CD14-positive monocyte (primary cell): ENCODE results near the gene CENPC. TPM values are rescaled to one million over a fixed set of nuclear protein-coding genes. Genes with fewer than 3 reads are reported as not detected.

Source experiments
- DNase-seq, 3 donors: peaks; one replicate each; pipeline ENCODE4 v3.0.0-alpha.2; 2011 to 2022
- H2AFZ ChIP-seq: 2 replicates; pipeline ENCODE4 v1.6.0; 2012; ENCODE audit warnings: mild to moderate bottlenecking, low read depth, low read length, inconsistent platforms; ENCODE audit not compliant: insufficient read depth, poor library complexity, severe bottlenecking
- H3K27ac ChIP-seq, 2 donors: 1 replicate in 1 of 2; 2 replicates in 1 of 2; pipeline ENCODE4 v1.5.1; 2012 to 2013; ENCODE audit warnings: low read length in 2 of 2, control low read depth in 1 of 2, inconsistent platforms in 1 of 2, low read depth in 1 of 2, mild to moderate bottlenecking in 1 of 2
- H3K27me3 ChIP-seq, 2 donors: one replicate each; pipeline versions ENCODE4 v1.6.0 to v1.6.1; 2011 to 2013; ENCODE audit warnings: low read length in 2 of 2; ENCODE audit not compliant: control insufficient read depth in 2 of 2, insufficient read depth in 2 of 2
- H3K36me3 ChIP-seq, 2 donors: replicated peaks in 1 of 2; 1 replicate in 1 of 2; 2 replicates in 1 of 2; pipeline versions ENCODE4 v1.5.1 to v1.6.1; 2012 to 2013; ENCODE audit warnings: low read length in 2 of 2, control low read depth in 1 of 2, inconsistent platforms in 1 of 2, mild to moderate bottlenecking in 1 of 2; ENCODE audit not compliant: insufficient read depth in 2 of 2, control insufficient read depth in 1 of 2
- H3K4me1 ChIP-seq, 2 donors: 1 replicate in 1 of 2; 2 replicates in 1 of 2; pipeline versions ENCODE4 v1.5.1 to v1.6.1; 2012 to 2013; ENCODE audit warnings: low read length in 2 of 2, control low read depth in 1 of 2, inconsistent platforms in 1 of 2, mild to moderate bottlenecking in 1 of 2, moderate library complexity in 1 of 2; ENCODE audit not compliant: insufficient read depth in 2 of 2, control insufficient read depth in 1 of 2
- H3K4me2 ChIP-seq: replicated peaks from 2 replicates; pipeline ENCODE3; 2012; ENCODE audit warnings: low read length, moderate library complexity, mild to moderate bottlenecking; ENCODE audit not compliant: poor library complexity, severe bottlenecking; ENCODE audit errors: extremely low read depth
- H3K4me3 ChIP-seq, 3 experiments: fragments of 200-600 bp in 1 of 3; sonication (generic) in 1 of 3; replicated peaks in 1 of 3; 1 replicate in 2 of 3; 2 replicates in 1 of 3; pipeline ENCODE4 v1.5.1; 2011 to 2013; ENCODE audit warnings: low read length in 3 of 3, mild to moderate bottlenecking in 3 of 3, control low read depth in 2 of 3, low read depth in 2 of 3, inconsistent platforms in 1 of 3, moderate library complexity in 1 of 3
- H3K79me2 ChIP-seq: 2 replicates; pipeline ENCODE4 v1.6.0; 2012; ENCODE audit warnings: mild to moderate bottlenecking, control low read depth, inconsistent platforms, low read length, moderate library complexity; ENCODE audit not compliant: insufficient read depth
- H3K9ac ChIP-seq: 2 replicates; pipeline ENCODE4 v1.6.0; 2017; ENCODE audit warnings: low read length, mild to moderate bottlenecking; ENCODE audit not compliant: insufficient read depth, poor library complexity, severe bottlenecking
- H3K9me3 ChIP-seq, 2 donors: replicated peaks in 1 of 2; 1 replicate in 1 of 2; 2 replicates in 1 of 2; pipeline versions ENCODE4 v1.5.1 to v1.6.1; 2012 to 2013; ENCODE audit warnings: low read length in 2 of 2, control low read depth in 1 of 2; ENCODE audit not compliant: control insufficient read depth in 1 of 2, insufficient read depth in 1 of 2
- H4K20me1 ChIP-seq: 2 replicates; pipeline ENCODE4 v1.6.0; 2012; ENCODE audit warnings: mild to moderate bottlenecking, low read length, control low read depth, moderate library complexity; ENCODE audit not compliant: insufficient read depth
- H3K27ac Mint-ChIP-seq, 7 donors: one replicate each; pipeline ENCODE4 v1.8.0; 2020; ENCODE audit warnings: mild to moderate bottlenecking in 7 of 7, mixed read lengths in 7 of 7, moderate library complexity in 6 of 7, inconsistent platforms in 2 of 7
- H3K27me3 Mint-ChIP-seq, 3 donors: one replicate each; pipeline ENCODE4 v1.8.0; 2021 to 2022; ENCODE audit warnings: low read depth in 3 of 3, mild to moderate bottlenecking in 3 of 3, mixed read lengths in 3 of 3, moderate library complexity in 3 of 3, inconsistent platforms in 1 of 3
- H3K36me3 Mint-ChIP-seq, 2 donors: one replicate each; pipeline ENCODE4 v1.8.0; 2020; ENCODE audit warnings: mixed read lengths in 2 of 2, inconsistent platforms in 1 of 2, mild to moderate bottlenecking in 1 of 2
- H3K4me1 Mint-ChIP-seq: one replicate; pipeline ENCODE4 v1.8.0; 2020; ENCODE audit warnings: mild to moderate bottlenecking, mixed read lengths
- H3K4me3 Mint-ChIP-seq, 2 donors: one replicate each; pipeline ENCODE4 v1.8.0; 2020; ENCODE audit warnings: mild to moderate bottlenecking in 2 of 2, mixed read lengths in 2 of 2, moderate library complexity in 1 of 2
- H3K9me3 Mint-ChIP-seq, 7 donors: one replicate each; pipeline ENCODE4 v1.8.0; 2020 to 2022; ENCODE audit warnings: mixed read lengths in 7 of 7, mild to moderate bottlenecking in 6 of 7, moderate library complexity in 6 of 7, inconsistent platforms in 2 of 7
- CTCF ChIP-seq: fragments of 200-600 bp; IDR thresholded peaks from one replicate; pipeline ENCODE4 v1.8.0; 2022; ENCODE audit warnings: antibody characterized with exemption, mild to moderate bottlenecking
- WGBS: methylation state at CpG from one replicate; pipeline ENCODE4 v1.1.5; 2013; ENCODE audit warnings: missing lambda C conversion rate; ENCODE audit not compliant: insufficient coverage; 5-methylcytosine and 5-hydroxymethylcytosine counted together
- intact Hi-C, 2 donors: fragments of 100-400 bp; cut with micrococcal nuclease; formaldehyde crosslinking; loops; one replicate each; pipeline versions ENCODE4 v1.15.0 to v1.15.1; 2023
- polyA plus RNA-seq, 3 donors: library from polyadenylated mRNA; depleted of rRNA in 1 of 3; unstranded in 2 of 3; stranded (reverse) in 1 of 3; fragments of 300-500 nt in 2 of 3; fragments of >200 nt in 1 of 3; fragmentation: Illumina TruSeq in 2 of 3; gene quantifications; 1 replicate in 2 of 3; 2 replicates in 1 of 3; pipeline ENCODE4 v1.2.3, GENCODE V29; 2012 to 2021

The CENPC gene
- polyA plus RNA-seq, 3 donors, result 6.3 to 7.2 (median 6.7) TPM

DNA sequence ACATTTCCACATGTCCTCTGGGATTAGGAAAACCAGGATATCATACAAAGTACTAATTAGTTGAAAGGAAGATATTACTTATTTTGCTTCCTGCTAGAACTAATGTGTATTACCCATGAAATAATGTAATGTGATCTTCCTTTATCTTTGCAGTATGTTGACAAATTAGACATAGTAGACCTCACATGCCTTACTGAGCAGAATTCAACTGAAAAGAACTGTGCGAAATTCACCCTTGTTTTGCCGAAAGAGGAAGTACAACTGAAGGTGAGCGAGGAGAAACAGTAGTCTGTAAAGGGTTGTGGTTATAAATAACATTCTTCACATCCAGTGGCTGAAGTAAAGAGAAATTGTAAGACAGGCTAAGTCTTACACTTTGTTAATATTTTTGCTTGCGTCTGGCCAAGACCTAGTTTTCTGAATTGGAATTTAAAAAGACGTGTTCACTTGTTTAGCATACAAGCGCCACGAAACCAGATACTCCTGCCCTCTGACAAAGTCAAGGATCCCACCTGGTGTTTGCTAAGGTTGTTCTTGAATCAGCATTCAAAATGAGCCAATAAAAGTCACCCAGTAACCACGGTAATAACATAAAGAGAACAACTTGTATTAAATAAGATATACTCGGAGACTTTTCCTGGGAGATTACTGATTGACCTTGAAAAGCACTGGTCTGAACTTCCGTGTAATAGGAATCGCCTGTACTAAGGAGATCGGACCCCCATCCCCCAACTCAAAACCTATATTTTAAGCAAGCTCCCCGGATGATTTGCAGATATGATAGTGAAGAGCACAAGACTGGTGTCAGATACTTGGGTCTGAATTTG lies 30.1 kb upstream of the CENPC start:
- Histone ChIP-seq H3K27me3 (no peaks in the 10 kb centered on the region), H3K27ac (no peak overlapping the region), H4K20me1 (no peaks in the 10 kb centered on the region), H3K9me3 (no peaks in the 10 kb centered on the region), H3K79me2 (no peaks in the 10 kb centered on the region), H3K4me1 (no peaks in the 10 kb centered on the region), H3K4me3 (no peak overlapping the region), H3K4me2 (no peak overlapping the region), H2AFZ (peak overlapping the region; percentile 21), H3K9ac (no peak overlapping the region), H3K36me3 (no peaks in the 10 kb centered on the region)
- DNase-seq, result peak; percentile 3 to 11 (median 4)
- intact Hi-C loops, result no loop called here
- Mint-ChIP-seq H3K36me3 (peaks cover 0 to 3% of the 10 kb centered on the region in 2 donors), H3K27ac (no peak overlapping the region), H3K4me3 (no peak overlapping the region), H3K4me1 (peaks cover 8% of the 10 kb centered on the region), H3K27me3 (peaks cover 0 to under 1% (median 0%) of the 10 kb centered on the region in 3 donors), H3K9me3 (no peaks in the 10 kb centered on the region)
- WGBS, result no CpG with 5 or more reads among the region's 13 CpGs
- no peak for TF ChIP-seq CTCF

GRCh38 chr4:67573193-67573592 lies 27.9 kb upstream of the CENPC start:
- H3K27ac Mint-ChIP-seq, result no peak overlapping the region
- TF ChIP-seq CTCF, result no peak
- H3K4me1 Mint-ChIP-seq, result peaks cover 10% of the 10 kb centered on the region
- no peak overlapping the region for H3K9ac ChIP-seq
- peaks cover 0 to 1% (median 0%) of the 10 kb centered on the region in 3 donors for H3K27me3 Mint-ChIP-seq
- H2AFZ ChIP-seq, result no peak overlapping the region
- H3K27ac ChIP-seq, result no peak overlapping the region
- no peaks in the 10 kb centered on the region for H4K20me1 ChIP-seq
- no peak overlapping the region for H3K4me2 ChIP-seq
- no peaks in the 10 kb centered on the region for H3K4me1 ChIP-seq
- no peaks in the 10 kb centered on the region for H3K27me3 ChIP-seq
- no peak for DNase-seq
- no peaks in the 10 kb centered on the region for H3K79me2 ChIP-seq
- no peak overlapping the region for H3K4me3 Mint-ChIP-seq
- H3K9me3 Mint-ChIP-seq, result no peaks in the 10 kb centered on the region
- H3K36me3 Mint-ChIP-seq, result peaks cover 0 to 3% of the 10 kb centered on the region in 2 donors
- no peaks in the 10 kb centered on the region for H3K36me3 ChIP-seq
- intact Hi-C loops, result no loop called here
- no peaks in the 10 kb centered on the region for H3K9me3 ChIP-seq
- H3K4me3 ChIP-seq, result no peak overlapping the region
